ENCODE data around the gene APOA1. TPM values are rescaled to one million over a fixed set of nuclear protein-coding genes. Genes with fewer than 3 reads are reported as not detected.

Gene APOA1
- total RNA-seq, 1 donor from 2014 or later, result 2.7 TPM

DNA sequence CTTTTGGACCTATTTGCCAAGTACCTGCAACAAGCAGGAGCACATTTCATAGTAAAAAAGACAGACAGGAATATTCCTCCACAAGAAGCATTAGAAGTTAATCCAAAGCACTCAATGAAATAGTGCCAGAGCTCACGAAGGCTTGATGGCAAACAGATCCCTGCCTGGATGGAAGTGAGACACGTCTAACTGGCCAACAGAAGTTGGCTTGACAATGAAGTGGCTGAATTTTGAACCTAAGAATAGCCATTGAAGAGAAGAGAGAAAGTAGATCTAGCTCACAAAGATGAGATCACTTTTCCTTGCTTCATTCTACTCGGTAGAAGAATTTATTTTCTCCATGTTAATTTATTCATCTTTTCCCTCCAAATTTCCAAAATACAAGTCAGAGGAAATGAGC lies 30.6 kb upstream of the APOA1 start:
- Histone ChIP-seq H3F3A (ENCODE audit: low read depth) (no peaks in the 10 kb centered on the region), H3K4me2 (no peak overlapping the region), H3K27ac (no peak overlapping the region), H3K9ac (no peak overlapping the region), H3K27me3 (no peaks in the 10 kb centered on the region), H3K4me3 (no peak overlapping the region), H2AFZ (replicated peaks) (no peak overlapping the region), H3K36me3 (no peaks in the 10 kb centered on the region), H3K79me2 (ENCODE audit: low read depth) (no peaks in the 10 kb centered on the region), H3K4me1 (no peaks in the 10 kb centered on the region), H4K20me1 (ENCODE audit: low read depth) (no peaks in the 10 kb centered on the region), H3K9me3 (ENCODE audit: low read depth) (no peaks in the 10 kb centered on the region)
- H3K27ac Mint-ChIP-seq, result no peak overlapping the region
- peaks cover 37% of the 10 kb centered on the region for H3K36me3 Mint-ChIP-seq
- no peak overlapping the region for H3K4me3 Mint-ChIP-seq
- TF ChIP-seq EZH2phosphoT487 (IDR thresholded peaks at IDR 0.05) (no peak), EZH2 (IDR thresholded peaks at IDR 0.05) (no peak)
- TF ChIP-seq, protein P1, sequence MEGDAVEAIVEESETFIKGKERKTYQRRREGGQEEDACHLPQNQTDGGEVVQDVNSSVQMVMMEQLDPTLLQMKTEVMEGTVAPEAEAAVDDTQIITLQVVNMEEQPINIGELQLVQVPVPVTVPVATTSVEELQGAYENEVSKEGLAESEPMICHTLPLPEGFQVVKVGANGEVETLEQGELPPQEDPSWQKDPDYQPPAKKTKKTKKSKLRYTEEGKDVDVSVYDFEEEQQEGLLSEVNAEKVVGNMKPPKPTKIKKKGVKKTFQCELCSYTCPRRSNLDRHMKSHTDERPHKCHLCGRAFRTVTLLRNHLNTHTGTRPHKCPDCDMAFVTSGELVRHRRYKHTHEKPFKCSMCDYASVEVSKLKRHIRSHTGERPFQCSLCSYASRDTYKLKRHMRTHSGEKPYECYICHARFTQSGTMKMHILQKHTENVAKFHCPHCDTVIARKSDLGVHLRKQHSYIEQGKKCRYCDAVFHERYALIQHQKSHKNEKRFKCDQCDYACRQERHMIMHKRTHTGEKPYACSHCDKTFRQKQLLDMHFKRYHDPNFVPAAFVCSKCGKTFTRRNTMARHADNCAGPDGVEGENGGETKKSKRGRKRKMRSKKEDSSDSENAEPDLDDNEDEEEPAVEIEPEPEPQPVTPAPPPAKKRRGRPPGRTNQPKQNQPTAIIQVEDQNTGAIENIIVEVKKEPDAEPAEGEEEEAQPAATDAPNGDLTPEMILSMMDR (IDR thresholded peaks at IDR 0.05), result no peak
- H3K27me3 Mint-ChIP-seq (ENCODE audit: insufficient read depth, low read depth), result peaks cover 2% of the 10 kb centered on the region
- DNase-seq (ENCODE audit: low spot score), result no peak
- no peaks in the 10 kb centered on the region for H3K4me1 Mint-ChIP-seq
- H3K9me3 Mint-ChIP-seq, result no peaks in the 10 kb centered on the region

DNA sequence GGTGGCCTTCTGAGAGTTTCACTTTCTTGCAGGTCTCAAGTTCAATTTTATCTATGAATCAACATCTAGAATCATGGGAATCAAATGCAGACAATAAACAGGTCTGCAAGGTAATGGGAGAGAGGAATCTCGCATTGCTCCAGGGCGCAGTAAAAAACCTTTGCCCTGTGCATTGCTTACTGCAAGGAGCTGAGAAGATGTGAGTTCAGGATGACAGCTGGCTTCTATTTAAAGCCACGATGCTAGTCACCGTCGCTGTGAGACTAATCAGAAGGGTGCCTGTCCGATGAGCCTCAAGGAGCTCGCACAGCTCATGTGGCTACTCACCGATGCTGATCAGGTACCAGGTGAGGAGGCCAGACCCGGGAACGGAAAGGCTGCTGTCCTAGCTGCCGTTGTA lies 30.2 kb upstream of the APOA1 start:
- no peaks in the 10 kb centered on the region for H3K79me2 ChIP-seq (ENCODE audit: low read depth)
- H3K27ac Mint-ChIP-seq, result no peak overlapping the region
- no peak overlapping the region for H3K4me3 Mint-ChIP-seq
- H3K4me1 ChIP-seq, result no peaks in the 10 kb centered on the region
- H3K9ac ChIP-seq, result no peak overlapping the region
- H3K27ac ChIP-seq, result no peak overlapping the region
- H3F3A ChIP-seq (ENCODE audit: low read depth), result no peaks in the 10 kb centered on the region
- no peaks in the 10 kb centered on the region for H3K9me3 Mint-ChIP-seq
- no peak for DNase-seq (ENCODE audit: low spot score)
- peaks cover 33% of the 10 kb centered on the region for H3K36me3 Mint-ChIP-seq
- H3K4me1 Mint-ChIP-seq, result no peaks in the 10 kb centered on the region
- no peaks in the 10 kb centered on the region for H3K36me3 ChIP-seq
- H3K27me3 Mint-ChIP-seq (ENCODE audit: insufficient read depth, low read depth), result no peaks in the 10 kb centered on the region
- TF ChIP-seq EZH2 (IDR thresholded peaks at IDR 0.05) (no peak), EZH2phosphoT487 (IDR thresholded peaks at IDR 0.05) (no peak)
- TF ChIP-seq, protein P1 (IDR thresholded peaks at IDR 0.05), result no peak
- H4K20me1 ChIP-seq (ENCODE audit: low read depth), result no peaks in the 10 kb centered on the region
- H3K9me3 ChIP-seq (ENCODE audit: low read depth), result no peaks in the 10 kb centered on the region
- H2AFZ ChIP-seq (replicated peaks), result no peak overlapping the region
- no peak overlapping the region for H3K4me3 ChIP-seq
- no peaks in the 10 kb centered on the region for H3K27me3 ChIP-seq
- H3K4me2 ChIP-seq, result no peak overlapping the region

DNA sequence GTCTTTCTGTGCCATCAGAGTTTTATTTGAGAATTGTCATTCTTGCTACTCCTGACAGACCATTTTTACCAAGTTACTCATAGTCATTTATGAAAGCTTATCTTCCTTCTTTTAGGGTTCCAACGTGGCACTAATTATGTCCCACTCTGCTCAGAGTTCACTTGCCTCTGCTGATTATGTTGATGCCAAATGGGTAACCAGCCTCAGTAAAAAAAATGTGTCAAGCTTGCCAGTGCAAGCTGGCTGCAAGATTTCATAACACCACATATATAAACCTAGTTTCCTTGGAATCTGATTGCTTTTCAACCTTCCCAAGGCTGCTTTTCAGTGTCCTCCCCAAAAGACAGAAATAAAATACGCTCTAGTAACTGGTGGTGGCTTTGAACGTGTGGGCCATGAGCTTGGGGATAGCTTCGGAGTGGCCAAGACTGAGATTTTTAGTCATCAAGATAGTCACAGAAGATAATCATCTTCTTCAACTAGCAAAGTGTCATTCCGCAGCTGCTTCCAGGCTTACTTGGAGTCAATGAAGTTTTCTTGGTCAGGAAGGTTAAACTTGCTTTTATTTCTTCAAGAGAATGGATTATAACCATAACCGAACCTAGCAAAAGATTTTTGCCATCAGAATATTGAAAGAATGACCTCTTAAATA lies 29.5 kb upstream of the APOA1 start:
- TF ChIP-seq EZH2phosphoT487 (IDR thresholded peaks at IDR 0.05) (no peak), EZH2 (IDR thresholded peaks at IDR 0.05) (no peak)
- TF ChIP-seq, protein P1 (IDR thresholded peaks at IDR 0.05), result no peak
- no peak overlapping the region for H3K4me2 ChIP-seq
- H3K36me3 ChIP-seq, result no peaks in the 10 kb centered on the region
- H3K27me3 Mint-ChIP-seq (ENCODE audit: insufficient read depth, low read depth), result no peaks in the 10 kb centered on the region
- no peaks in the 10 kb centered on the region for H3K4me1 Mint-ChIP-seq
- H3K4me3 Mint-ChIP-seq, result no peak overlapping the region
- no peak for DNase-seq (ENCODE audit: low spot score)
- H3F3A ChIP-seq (ENCODE audit: low read depth), result no peaks in the 10 kb centered on the region
- no peak overlapping the region for H3K27ac Mint-ChIP-seq
- H3K27me3 ChIP-seq, result no peaks in the 10 kb centered on the region
- no peak overlapping the region for H3K27ac ChIP-seq
- H3K4me3 ChIP-seq, result no peak overlapping the region
- no peak overlapping the region for H3K9ac ChIP-seq
- no peak overlapping the region for H2AFZ ChIP-seq (replicated peaks)
- no peaks in the 10 kb centered on the region for H3K9me3 ChIP-seq (ENCODE audit: low read depth)
- no peaks in the 10 kb centered on the region for H3K9me3 Mint-ChIP-seq
- peaks cover 37% of the 10 kb centered on the region for H3K36me3 Mint-ChIP-seq
- H4K20me1 ChIP-seq (ENCODE audit: low read depth), result no peaks in the 10 kb centered on the region
- no peaks in the 10 kb centered on the region for H3K79me2 ChIP-seq (ENCODE audit: low read depth)
- no peaks in the 10 kb centered on the region for H3K4me1 ChIP-seq
